CD14-positive monocyte (primary cell): Measurements from ENCODE around the gene DLG1. TPM values are rescaled to one million over a fixed set of nuclear protein-coding genes. Genes with fewer than 3 reads are reported as not detected.

Experiments
- DNase-seq, 3 donors: peaks; one replicate each; pipeline ENCODE4 v3.0.0-alpha.2; 2011 to 2022
- H2AFZ ChIP-seq: 2 replicates; pipeline ENCODE4 v1.6.0; 2012; ENCODE audit warnings: mild to moderate bottlenecking, low read depth, low read length, inconsistent platforms; ENCODE audit not compliant: insufficient read depth, poor library complexity, severe bottlenecking
- H3K27ac ChIP-seq, 2 donors: 1 replicate in 1 of 2; 2 replicates in 1 of 2; pipeline ENCODE4 v1.5.1; 2012 to 2013; ENCODE audit warnings: low read length in 2 of 2, control low read depth in 1 of 2, inconsistent platforms in 1 of 2, low read depth in 1 of 2, mild to moderate bottlenecking in 1 of 2
- H3K27me3 ChIP-seq, 2 donors: one replicate each; pipeline versions ENCODE4 v1.6.0 to v1.6.1; 2011 to 2013; ENCODE audit warnings: low read length in 2 of 2; ENCODE audit not compliant: control insufficient read depth in 2 of 2, insufficient read depth in 2 of 2
- H3K36me3 ChIP-seq, 2 donors: replicated peaks in 1 of 2; 1 replicate in 1 of 2; 2 replicates in 1 of 2; pipeline versions ENCODE4 v1.5.1 to v1.6.1; 2012 to 2013; ENCODE audit warnings: low read length in 2 of 2, control low read depth in 1 of 2, inconsistent platforms in 1 of 2, mild to moderate bottlenecking in 1 of 2; ENCODE audit not compliant: insufficient read depth in 2 of 2, control insufficient read depth in 1 of 2
- H3K4me1 ChIP-seq, 2 donors: 1 replicate in 1 of 2; 2 replicates in 1 of 2; pipeline versions ENCODE4 v1.5.1 to v1.6.1; 2012 to 2013; ENCODE audit warnings: low read length in 2 of 2, control low read depth in 1 of 2, inconsistent platforms in 1 of 2, mild to moderate bottlenecking in 1 of 2, moderate library complexity in 1 of 2; ENCODE audit not compliant: insufficient read depth in 2 of 2, control insufficient read depth in 1 of 2
- H3K4me2 ChIP-seq: replicated peaks from 2 replicates; pipeline ENCODE3; 2012; ENCODE audit warnings: low read length, moderate library complexity, mild to moderate bottlenecking; ENCODE audit not compliant: poor library complexity, severe bottlenecking; ENCODE audit errors: extremely low read depth
- H3K4me3 ChIP-seq, 3 experiments: fragments of 200-600 bp in 1 of 3; sonication (generic) in 1 of 3; replicated peaks in 1 of 3; 1 replicate in 2 of 3; 2 replicates in 1 of 3; pipeline ENCODE4 v1.5.1; 2011 to 2013; ENCODE audit warnings: low read length in 3 of 3, mild to moderate bottlenecking in 3 of 3, control low read depth in 2 of 3, low read depth in 2 of 3, inconsistent platforms in 1 of 3, moderate library complexity in 1 of 3
- H3K79me2 ChIP-seq: 2 replicates; pipeline ENCODE4 v1.6.0; 2012; ENCODE audit warnings: mild to moderate bottlenecking, control low read depth, inconsistent platforms, low read length, moderate library complexity; ENCODE audit not compliant: insufficient read depth
- H3K9ac ChIP-seq: 2 replicates; pipeline ENCODE4 v1.6.0; 2017; ENCODE audit warnings: low read length, mild to moderate bottlenecking; ENCODE audit not compliant: insufficient read depth, poor library complexity, severe bottlenecking
- H3K9me3 ChIP-seq, 2 donors: replicated peaks in 1 of 2; 1 replicate in 1 of 2; 2 replicates in 1 of 2; pipeline versions ENCODE4 v1.5.1 to v1.6.1; 2012 to 2013; ENCODE audit warnings: low read length in 2 of 2, control low read depth in 1 of 2; ENCODE audit not compliant: control insufficient read depth in 1 of 2, insufficient read depth in 1 of 2
- H4K20me1 ChIP-seq: 2 replicates; pipeline ENCODE4 v1.6.0; 2012; ENCODE audit warnings: mild to moderate bottlenecking, low read length, control low read depth, moderate library complexity; ENCODE audit not compliant: insufficient read depth
- H3K27ac Mint-ChIP-seq, 7 donors: one replicate each; pipeline ENCODE4 v1.8.0; 2020; ENCODE audit warnings: mild to moderate bottlenecking in 7 of 7, mixed read lengths in 7 of 7, moderate library complexity in 6 of 7, inconsistent platforms in 2 of 7
- H3K27me3 Mint-ChIP-seq, 3 donors: one replicate each; pipeline ENCODE4 v1.8.0; 2021 to 2022; ENCODE audit warnings: low read depth in 3 of 3, mild to moderate bottlenecking in 3 of 3, mixed read lengths in 3 of 3, moderate library complexity in 3 of 3, inconsistent platforms in 1 of 3
- H3K36me3 Mint-ChIP-seq, 2 donors: one replicate each; pipeline ENCODE4 v1.8.0; 2020; ENCODE audit warnings: mixed read lengths in 2 of 2, inconsistent platforms in 1 of 2, mild to moderate bottlenecking in 1 of 2
- H3K4me1 Mint-ChIP-seq: one replicate; pipeline ENCODE4 v1.8.0; 2020; ENCODE audit warnings: mild to moderate bottlenecking, mixed read lengths
- H3K4me3 Mint-ChIP-seq, 2 donors: one replicate each; pipeline ENCODE4 v1.8.0; 2020; ENCODE audit warnings: mild to moderate bottlenecking in 2 of 2, mixed read lengths in 2 of 2, moderate library complexity in 1 of 2
- H3K9me3 Mint-ChIP-seq, 7 donors: one replicate each; pipeline ENCODE4 v1.8.0; 2020 to 2022; ENCODE audit warnings: mixed read lengths in 7 of 7, mild to moderate bottlenecking in 6 of 7, moderate library complexity in 6 of 7, inconsistent platforms in 2 of 7
- CTCF ChIP-seq: fragments of 200-600 bp; IDR thresholded peaks from one replicate; pipeline ENCODE4 v1.8.0; 2022; ENCODE audit warnings: antibody characterized with exemption, mild to moderate bottlenecking
- WGBS: methylation state at CpG from one replicate; pipeline ENCODE4 v1.1.5; 2013; ENCODE audit warnings: missing lambda C conversion rate; ENCODE audit not compliant: insufficient coverage; 5-methylcytosine and 5-hydroxymethylcytosine counted together
- intact Hi-C, 2 donors: fragments of 100-400 bp; cut with micrococcal nuclease; formaldehyde crosslinking; loops; one replicate each; pipeline versions ENCODE4 v1.15.0 to v1.15.1; 2023
- polyA plus RNA-seq, 3 donors: library from polyadenylated mRNA; depleted of rRNA in 1 of 3; unstranded in 2 of 3; stranded (reverse) in 1 of 3; fragments of 300-500 nt in 2 of 3; fragments of >200 nt in 1 of 3; fragmentation: Illumina TruSeq in 2 of 3; gene quantifications; 1 replicate in 2 of 3; 2 replicates in 1 of 3; pipeline ENCODE4 v1.2.3, GENCODE V29; 2012 to 2021

DLG1 gene
- polyA plus RNA-seq, 3 donors = 6.5 to 21.9 (median 10.2) TPM

- Histone ChIP-seq H3K27ac (no peak overlapping the region), H3K9me3 (no peaks in the 10 kb centered on the region), H3K79me2 (no peaks in the 10 kb centered on the region), H3K36me3 (peaks cover 2 to 16% of the 10 kb centered on the region in 2 donors), H3K4me2 (no peak overlapping the region), H3K27me3 (no peaks in the 10 kb centered on the region), H3K9ac (no peak overlapping the region), H4K20me1 (no peaks in the 10 kb centered on the region), H3K4me1 (no peaks in the 10 kb centered on the region), H2AFZ (no peak overlapping the region), H3K4me3 (no peak overlapping the region)
- intact Hi-C loops = no loop called here
- H3K9me3 Mint-ChIP-seq = no peaks in the 10 kb centered on the region
- peaks cover 24 to 29% of the 10 kb centered on the region in 2 donors for H3K36me3 Mint-ChIP-seq
- no peak for TF ChIP-seq CTCF
- no peaks in the 10 kb centered on the region for H3K4me1 Mint-ChIP-seq
- no peak overlapping the region for H3K27ac Mint-ChIP-seq
- no peak overlapping the region for H3K4me3 Mint-ChIP-seq
- H3K27me3 Mint-ChIP-seq = no peaks in the 10 kb centered on the region
- no peak for DNase-seq
- WGBS = no CpG with 5 or more reads among the region's 2 CpGs
Observed at GRCh38 chr3:197082871-197083270, 215.5 kb downstream of the DLG1 start.

GRCh38 chr3:197080344-197080743, 218.1 kb downstream of the DLG1 start:
- H3K4me3 Mint-ChIP-seq = no peak overlapping the region
- no peak overlapping the region for H2AFZ ChIP-seq
- intact Hi-C loops = no loop called here
- no peaks in the 10 kb centered on the region for H4K20me1 ChIP-seq
- H3K27me3 Mint-ChIP-seq = no peaks in the 10 kb centered on the region
- H3K4me1 Mint-ChIP-seq = no peaks in the 10 kb centered on the region
- H3K9ac ChIP-seq = no peak overlapping the region
- whole genome bisulfite sequencing = 98% methylated on average over 9 of the region's 10 CpGs
- H3K9me3 ChIP-seq = no peaks in the 10 kb centered on the region
- H3K27me3 ChIP-seq = no peaks in the 10 kb centered on the region
- no peak for DNase-seq
- H3K36me3 ChIP-seq = peaks cover 6 to 33% of the 10 kb centered on the region in 2 donors
- H3K27ac ChIP-seq = no peak overlapping the region
- H3K4me3 ChIP-seq = no peak overlapping the region
- H3K27ac Mint-ChIP-seq = no peak overlapping the region
- H3K79me2 ChIP-seq = no peaks in the 10 kb centered on the region
- no peak for TF ChIP-seq CTCF
- H3K4me2 ChIP-seq = no peak overlapping the region
- peaks cover 22 to 26% of the 10 kb centered on the region in 2 donors for H3K36me3 Mint-ChIP-seq
- H3K4me1 ChIP-seq = no peaks in the 10 kb centered on the region
- H3K9me3 Mint-ChIP-seq = no peaks in the 10 kb centered on the region
